ENCODE results near the gene U2AF1L4. TPM values are rescaled to one million over a fixed set of nuclear protein-coding genes. Genes with fewer than 3 reads are reported as not detected.
A peak's percentile ranks its signal among the peaks of the same experiment; 100 is the strongest.

U2AF1L4 gene
- total and polyA plus RNA-seq, 10 of the 15 experiments (the other 5 are each of a cell fraction or from before 2014, with no cell fraction given) = 7.9 to 21.6 (median 15.1) TPM

DNA sequence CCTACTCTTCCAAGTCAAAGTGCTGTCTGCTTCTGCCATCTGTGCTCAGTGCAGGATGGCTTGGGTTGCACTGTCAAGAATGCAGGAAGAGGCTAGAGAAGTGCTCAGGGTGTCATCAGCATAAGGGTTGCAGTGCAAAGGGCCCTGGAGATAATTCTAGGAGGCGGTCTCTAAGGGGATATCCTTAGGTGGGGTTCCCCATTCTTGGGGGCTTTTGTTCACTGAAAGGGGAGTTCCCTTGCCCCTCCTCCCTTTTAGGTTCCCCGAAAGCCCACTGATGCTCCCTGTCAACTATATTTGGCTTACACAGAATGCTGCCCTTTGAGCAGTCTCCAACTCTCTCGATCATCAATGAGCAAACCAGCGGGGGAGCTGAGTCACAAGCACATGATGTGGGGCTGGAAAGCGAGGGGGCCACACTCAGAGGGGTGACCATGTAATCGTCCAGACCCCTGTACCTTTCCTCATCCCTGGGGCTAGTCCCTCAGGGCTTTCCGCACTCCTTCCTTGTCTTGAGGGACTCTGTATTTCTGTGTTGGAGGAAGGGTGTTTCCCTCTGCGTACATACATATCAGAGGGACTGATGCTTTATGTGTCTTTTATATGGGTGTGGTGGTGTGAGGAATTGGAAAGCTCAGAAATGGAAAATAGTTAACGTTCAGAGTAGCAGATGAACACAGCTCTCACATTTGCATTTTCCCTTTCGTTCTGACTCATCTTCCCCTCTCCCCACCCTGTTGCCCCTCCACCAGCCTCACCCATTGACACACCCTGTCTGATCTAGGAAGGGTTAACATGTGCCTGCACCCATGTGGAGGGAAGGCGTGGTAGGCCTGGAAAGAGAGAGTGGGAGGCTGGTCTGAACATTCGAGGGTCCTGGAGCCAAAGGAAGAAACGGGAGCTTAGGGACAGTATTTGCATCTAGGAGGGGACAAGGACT lies 34.2 kb downstream of the U2AF1L4 start (continued):
- TF ChIP-seq, protein P1, sequence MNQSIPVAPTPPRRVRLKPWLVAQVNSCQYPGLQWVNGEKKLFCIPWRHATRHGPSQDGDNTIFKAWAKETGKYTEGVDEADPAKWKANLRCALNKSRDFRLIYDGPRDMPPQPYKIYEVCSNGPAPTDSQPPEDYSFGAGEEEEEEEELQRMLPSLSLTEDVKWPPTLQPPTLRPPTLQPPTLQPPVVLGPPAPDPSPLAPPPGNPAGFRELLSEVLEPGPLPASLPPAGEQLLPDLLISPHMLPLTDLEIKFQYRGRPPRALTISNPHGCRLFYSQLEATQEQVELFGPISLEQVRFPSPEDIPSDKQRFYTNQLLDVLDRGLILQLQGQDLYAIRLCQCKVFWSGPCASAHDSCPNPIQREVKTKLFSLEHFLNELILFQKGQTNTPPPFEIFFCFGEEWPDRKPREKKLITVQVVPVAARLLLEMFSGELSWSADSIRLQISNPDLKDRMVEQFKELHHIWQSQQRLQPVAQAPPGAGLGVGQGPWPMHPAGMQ (IDR thresholded peaks at IDR 0.05; ENCODE audit: borderline replicate concordance) = no peak
- TF ChIP-seq KAT2A (conservative IDR thresholded peaks at IDR 0.05; ENCODE audit: control insufficient read depth, low read depth, low read length) = no peak
- no peak for TF ChIP-seq NRF1 (conservative IDR thresholded peaks at IDR 0.05; ENCODE audit: low read depth, low read length)
- TF ChIP-seq IRF4 (IDR thresholded peaks at IDR 0.05; ENCODE audit: low read depth, low read length) = peak; percentile 99
- no peak; a peak in 1 of 3 replicates for TF ChIP-seq EGR1 (IDR thresholded peaks at IDR 0.05; ENCODE audit: borderline replicate concordance in 1 of 2, low read depth in 2 of 2, low read length in 2 of 2)
- TF ChIP-seq, protein P2, sequence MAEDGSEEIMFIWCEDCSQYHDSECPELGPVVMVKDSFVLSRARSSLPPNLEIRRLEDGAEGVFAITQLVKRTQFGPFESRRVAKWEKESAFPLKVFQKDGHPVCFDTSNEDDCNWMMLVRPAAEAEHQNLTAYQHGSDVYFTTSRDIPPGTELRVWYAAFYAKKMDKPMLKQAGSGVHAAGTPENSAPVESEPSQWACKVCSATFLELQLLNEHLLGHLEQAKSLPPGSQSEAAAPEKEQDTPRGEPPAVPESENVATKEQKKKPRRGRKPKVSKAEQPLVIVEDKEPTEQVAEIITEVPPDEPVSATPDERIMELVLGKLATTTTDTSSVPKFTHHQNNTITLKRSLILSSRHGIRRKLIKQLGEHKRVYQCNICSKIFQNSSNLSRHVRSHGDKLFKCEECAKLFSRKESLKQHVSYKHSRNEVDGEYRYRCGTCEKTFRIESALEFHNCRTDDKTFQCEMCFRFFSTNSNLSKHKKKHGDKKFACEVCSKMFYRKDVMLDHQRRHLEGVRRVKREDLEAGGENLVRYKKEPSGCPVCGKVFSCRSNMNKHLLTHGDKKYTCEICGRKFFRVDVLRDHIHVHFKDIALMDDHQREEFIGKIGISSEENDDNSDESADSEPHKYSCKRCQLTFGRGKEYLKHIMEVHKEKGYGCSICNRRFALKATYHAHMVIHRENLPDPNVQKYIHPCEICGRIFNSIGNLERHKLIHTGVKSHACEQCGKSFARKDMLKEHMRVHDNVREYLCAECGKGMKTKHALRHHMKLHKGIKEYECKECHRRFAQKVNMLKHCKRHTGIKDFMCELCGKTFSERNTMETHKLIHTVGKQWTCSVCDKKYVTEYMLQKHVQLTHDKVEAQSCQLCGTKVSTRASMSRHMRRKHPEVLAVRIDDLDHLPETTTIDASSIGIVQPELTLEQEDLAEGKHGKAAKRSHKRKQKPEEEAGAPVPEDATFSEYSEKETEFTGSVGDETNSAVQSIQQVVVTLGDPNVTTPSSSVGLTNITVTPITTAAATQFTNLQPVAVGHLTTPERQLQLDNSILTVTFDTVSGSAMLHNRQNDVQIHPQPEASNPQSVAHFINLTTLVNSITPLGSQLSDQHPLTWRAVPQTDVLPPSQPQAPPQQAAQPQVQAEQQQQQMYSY (CRISPR knock-in tag; IDR thresholded peaks at IDR 0.05) = no peak
- TF ChIP-seq, protein P3, sequence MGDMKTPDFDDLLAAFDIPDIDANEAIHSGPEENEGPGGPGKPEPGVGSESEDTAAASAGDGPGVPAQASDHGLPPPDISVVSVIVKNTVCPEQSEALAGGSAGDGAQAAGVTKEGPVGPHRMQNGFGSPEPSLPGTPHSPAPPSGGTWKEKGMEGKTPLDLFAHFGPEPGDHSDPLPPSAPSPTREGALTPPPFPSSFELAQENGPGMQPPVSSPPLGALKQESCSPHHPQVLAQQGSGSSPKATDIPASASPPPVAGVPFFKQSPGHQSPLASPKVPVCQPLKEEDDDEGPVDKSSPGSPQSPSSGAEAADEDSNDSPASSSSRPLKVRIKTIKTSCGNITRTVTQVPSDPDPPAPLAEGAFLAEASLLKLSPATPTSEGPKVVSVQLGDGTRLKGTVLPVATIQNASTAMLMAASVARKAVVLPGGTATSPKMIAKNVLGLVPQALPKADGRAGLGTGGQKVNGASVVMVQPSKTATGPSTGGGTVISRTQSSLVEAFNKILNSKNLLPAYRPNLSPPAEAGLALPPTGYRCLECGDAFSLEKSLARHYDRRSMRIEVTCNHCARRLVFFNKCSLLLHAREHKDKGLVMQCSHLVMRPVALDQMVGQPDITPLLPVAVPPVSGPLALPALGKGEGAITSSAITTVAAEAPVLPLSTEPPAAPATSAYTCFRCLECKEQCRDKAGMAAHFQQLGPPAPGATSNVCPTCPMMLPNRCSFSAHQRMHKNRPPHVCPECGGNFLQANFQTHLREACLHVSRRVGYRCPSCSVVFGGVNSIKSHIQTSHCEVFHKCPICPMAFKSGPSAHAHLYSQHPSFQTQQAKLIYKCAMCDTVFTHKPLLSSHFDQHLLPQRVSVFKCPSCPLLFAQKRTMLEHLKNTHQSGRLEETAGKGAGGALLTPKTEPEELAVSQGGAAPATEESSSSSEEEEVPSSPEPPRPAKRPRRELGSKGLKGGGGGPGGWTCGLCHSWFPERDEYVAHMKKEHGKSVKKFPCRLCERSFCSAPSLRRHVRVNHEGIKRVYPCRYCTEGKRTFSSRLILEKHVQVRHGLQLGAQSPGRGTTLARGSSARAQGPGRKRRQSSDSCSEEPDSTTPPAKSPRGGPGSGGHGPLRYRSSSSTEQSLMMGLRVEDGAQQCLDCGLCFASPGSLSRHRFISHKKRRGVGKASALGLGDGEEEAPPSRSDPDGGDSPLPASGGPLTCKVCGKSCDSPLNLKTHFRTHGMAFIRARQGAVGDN (IDR thresholded peaks at IDR 0.05) = peak; percentile 99
- no peak for TF ChIP-seq TARDBP (IDR thresholded peaks at IDR 0.05; ENCODE audit: borderline replicate concordance)
- peak; percentile 51; the same call in 1 of the 2 replicates for TF ChIP-seq BCL11A (IDR thresholded peaks at IDR 0.05; ENCODE audit: low read depth, low read length)
- TF ChIP-seq ETV6 (conservative IDR thresholded peaks at IDR 0.05 in 1 of 2, IDR thresholded peaks at IDR 0.05 in 1 of 2; ENCODE audit: borderline replicate concordance in 1 of 2, low read depth in 1 of 2) = peak in 1 of 2 experiments; percentile 82; a peak in 2 of 4 replicates
- TF ChIP-seq CBX3 (IDR thresholded peaks at IDR 0.05; ENCODE audit: borderline replicate concordance, low read depth) = no peak
- TF ChIP-seq HDAC6 (IDR thresholded peaks at IDR 0.05; ENCODE audit: unreplicated experiment) = no peak
- no peak for TF ChIP-seq KDM1A (IDR thresholded peaks at IDR 0.05; ENCODE audit: borderline replicate concordance)
- TF ChIP-seq MTA2 (IDR thresholded peaks at IDR 0.05; ENCODE audit: low read depth) = peak; percentile 50; the same call in 1 of the 2 replicates
- no peak for TF ChIP-seq NFYA (IDR thresholded peaks at IDR 0.05; ENCODE audit: borderline replicate concordance, low read depth, low read length)
- no peak for TF ChIP-seq ZBED1 (IDR thresholded peaks at IDR 0.05; ENCODE audit: borderline replicate concordance)
- no peak for TF ChIP-seq MYB (IDR thresholded peaks at IDR 0.05; ENCODE audit: borderline replicate concordance, low read depth, low read length)
- TF ChIP-seq, protein P4, sequence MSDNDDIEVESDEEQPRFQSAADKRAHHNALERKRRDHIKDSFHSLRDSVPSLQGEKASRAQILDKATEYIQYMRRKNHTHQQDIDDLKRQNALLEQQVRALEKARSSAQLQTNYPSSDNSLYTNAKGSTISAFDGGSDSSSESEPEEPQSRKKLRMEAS (IDR thresholded peaks at IDR 0.05; ENCODE audit: low read depth, low read length) = peak; percentile 94
- peak; percentile 37; the same call in 1 of the 2 replicates for TF ChIP-seq CBFB (IDR thresholded peaks at IDR 0.05; ENCODE audit: low read depth)
- TF ChIP-seq RUNX3 (IDR thresholded peaks at IDR 0.05; ENCODE audit: low read length) = peak; percentile 79

All from GM12878 (cell line).